22Rv1 (cell line): ENCODE measurements around the gene HOXA4.

Experiments used
- H3K27ac ChIP-seq: fragments of 450-650 bp; 2 replicates; pipeline ENCODE4 v1.5.1; 2017
- CTCF ChIP-seq: fragments of 450-650 bp; IDR thresholded peaks from 2 replicates; pipeline ENCODE4 v1.5.1; 2017; ENCODE audit warnings: mild to moderate bottlenecking
- ZFX ChIP-seq: fragments of 450-650 bp; IDR thresholded peaks from 2 replicates; pipeline ENCODE4 v1.6.1; 2017; ENCODE audit warnings: antibody characterized with exemption, borderline replicate concordance

HOXA4 gene

GRCh38 chr7:27149842-27150567, 19.4 kb upstream of the HOXA4 start:
- TF ChIP-seq CTCF (no peak), ZFX (no peak)
- peak overlapping the region; percentile 99 for H3K27ac ChIP-seq

GRCh38 chr7:27148756-27149641, 18.4 kb upstream of the HOXA4 start:
- no peak overlapping the region for H3K27ac ChIP-seq
- no peak for TF ChIP-seq ZFX
- TF ChIP-seq CTCF: no peak

- H3K27ac ChIP-seq: no peak overlapping the region
- no peak for TF ChIP-seq CTCF
- no peak for TF ChIP-seq ZFX
Observed at GRCh38 chr7:27148031-27148755, 17.6 kb upstream of the HOXA4 start.

- TF ChIP-seq ZFX: no peak
- no peak for TF ChIP-seq CTCF
- H3K27ac ChIP-seq: no peak within 1 kb of the TSS
Observed at GRCh38 chr7:27147199-27148030, 16.9 kb upstream of the HOXA4 start, which contains the start of gene HOXA6. TSS of gene HOXA6 (minus strand) at chr7:27147774. CDS start at chr7:27147749, 25 bp downstream.

- no peak for TF ChIP-seq ZFX
- no peak for TF ChIP-seq CTCF
- H3K27ac ChIP-seq: no peak overlapping the region
Observed at GRCh38 chr7:27146491-27147198, 16.1 kb upstream of the HOXA4 start.

- no peak overlapping the region for H3K27ac ChIP-seq
- no peak for TF ChIP-seq CTCF
Observed at GRCh38 chr7:27145914-27146412, 15.4 kb upstream of the HOXA4 start.
